Measurements from ENCODE around the gene ZNF606.

DNA sequence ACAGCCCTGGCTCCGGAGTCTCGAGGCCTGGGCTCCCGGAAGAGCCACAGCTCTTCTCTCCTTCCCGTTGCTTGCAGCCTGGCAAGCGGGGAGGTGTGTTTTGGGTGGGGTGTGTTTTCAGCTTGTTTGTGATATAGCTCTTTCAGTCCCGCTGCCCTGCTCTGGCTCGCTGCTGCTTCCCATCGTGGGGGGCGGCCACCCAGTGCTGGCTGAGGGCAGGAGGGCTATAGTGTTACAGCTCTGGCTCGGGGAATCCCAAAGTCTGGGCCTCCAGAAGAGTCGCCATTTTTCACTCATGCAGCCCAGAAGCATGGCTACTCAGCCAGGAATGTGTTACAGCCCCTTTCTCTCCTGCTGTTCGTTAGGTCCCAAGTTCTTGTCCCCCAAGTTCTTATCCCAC lies 52.9 kb downstream of the ZNF606 start:
- TF ChIP-seq, protein P1, sequence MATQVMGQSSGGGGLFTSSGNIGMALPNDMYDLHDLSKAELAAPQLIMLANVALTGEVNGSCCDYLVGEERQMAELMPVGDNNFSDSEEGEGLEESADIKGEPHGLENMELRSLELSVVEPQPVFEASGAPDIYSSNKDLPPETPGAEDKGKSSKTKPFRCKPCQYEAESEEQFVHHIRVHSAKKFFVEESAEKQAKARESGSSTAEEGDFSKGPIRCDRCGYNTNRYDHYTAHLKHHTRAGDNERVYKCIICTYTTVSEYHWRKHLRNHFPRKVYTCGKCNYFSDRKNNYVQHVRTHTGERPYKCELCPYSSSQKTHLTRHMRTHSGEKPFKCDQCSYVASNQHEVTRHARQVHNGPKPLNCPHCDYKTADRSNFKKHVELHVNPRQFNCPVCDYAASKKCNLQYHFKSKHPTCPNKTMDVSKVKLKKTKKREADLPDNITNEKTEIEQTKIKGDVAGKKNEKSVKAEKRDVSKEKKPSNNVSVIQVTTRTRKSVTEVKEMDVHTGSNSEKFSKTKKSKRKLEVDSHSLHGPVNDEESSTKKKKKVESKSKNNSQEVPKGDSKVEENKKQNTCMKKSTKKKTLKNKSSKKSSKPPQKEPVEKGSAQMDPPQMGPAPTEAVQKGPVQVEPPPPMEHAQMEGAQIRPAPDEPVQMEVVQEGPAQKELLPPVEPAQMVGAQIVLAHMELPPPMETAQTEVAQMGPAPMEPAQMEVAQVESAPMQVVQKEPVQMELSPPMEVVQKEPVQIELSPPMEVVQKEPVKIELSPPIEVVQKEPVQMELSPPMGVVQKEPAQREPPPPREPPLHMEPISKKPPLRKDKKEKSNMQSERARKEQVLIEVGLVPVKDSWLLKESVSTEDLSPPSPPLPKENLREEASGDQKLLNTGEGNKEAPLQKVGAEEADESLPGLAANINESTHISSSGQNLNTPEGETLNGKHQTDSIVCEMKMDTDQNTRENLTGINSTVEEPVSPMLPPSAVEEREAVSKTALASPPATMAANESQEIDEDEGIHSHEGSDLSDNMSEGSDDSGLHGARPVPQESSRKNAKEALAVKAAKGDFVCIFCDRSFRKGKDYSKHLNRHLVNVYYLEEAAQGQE (IDR thresholded peaks at IDR 0.05; ENCODE audit: insufficient read depth in 1 of 2, low read depth in 2 of 2, low read length in 2 of 2): no peak
- TF ChIP-seq POLR2AphosphoS5 (IDR thresholded peaks at IDR 0.05; ENCODE audit: low read depth, low read length) (no peak), TAF1 (IDR thresholded peaks at IDR 0.05; ENCODE audit: borderline replicate concordance, insufficient read depth, low read length) (no peak), FOXP2 (optimal IDR thresholded peaks at IDR 0.05; ENCODE audit: borderline replicate concordance, extremely low read depth, extremely low read length, insufficient read depth) (no peak), SIN3A (IDR thresholded peaks at IDR 0.05; ENCODE audit: borderline replicate concordance, insufficient read depth, low read length) (no peak)

Measured in PFSK-1 (cell line).